ENCODE measurements around the gene KIF12. TPM values are rescaled to one million over a fixed set of nuclear protein-coding genes. Genes with fewer than 3 reads are reported as not detected.

KIF12 gene
- total and polyA plus RNA-seq, 4 donors, result 0.47 to 6.7 (median 4.8) TPM

- Histone ChIP-seq H3K9ac (ENCODE audit: insufficient read depth in 1 of 2, low read length in 2 of 2) (no peak overlapping the region), H3K4me1 (ENCODE audit: control insufficient read depth in 5 of 5, insufficient read depth in 5 of 5, low read length in 5 of 5) (no peaks in the 10 kb centered on the region), H3K9me3 (ENCODE audit: control insufficient read depth in 4 of 4, insufficient read depth in 3 of 4, low read length in 3 of 4) (peaks cover 0 to 2% (median 0%) of the 10 kb centered on the region in 4 donors), H3K36me3 (ENCODE audit: control insufficient read depth in 4 of 4, insufficient read depth in 4 of 4, low read length in 4 of 4) (peaks cover 0 to 6% (median 2%) of the 10 kb centered on the region in 4 donors), H3K4me3 (no peak overlapping the region), H3K27me3 (ENCODE audit: control insufficient read depth in 3 of 3, insufficient read depth in 3 of 3, low read length in 2 of 3) (no peaks in the 10 kb centered on the region), H3K27ac (ENCODE audit: low read depth in 1 of 2, low read length in 1 of 2) (no peak overlapping the region)
- WGBS, 2 donors, result 93 to 95% methylated on average over 12 of the region's 12 CpGs
- TF ChIP-seq CTCF (IDR thresholded peaks at IDR 0.05; ENCODE audit: control extremely low read depth, extremely low read depth), result no peak
- DNase-seq, result no peak
- no peak for ATAC-seq (ENCODE audit: insufficient read depth, low FRiP score)
These were observed 37.8 kb downstream of the KIF12 start for GRCh38 chr9:114061292-114061691.

- H3K4me1 ChIP-seq (ENCODE audit: control insufficient read depth in 5 of 5, insufficient read depth in 5 of 5, low read length in 5 of 5), result no peaks in the 10 kb centered on the region
- no peak for DNase-seq
- no peaks in the 10 kb centered on the region for H3K27me3 ChIP-seq (ENCODE audit: control insufficient read depth in 3 of 3, insufficient read depth in 3 of 3, low read length in 2 of 3)
- no peak for ATAC-seq (ENCODE audit: insufficient read depth, low FRiP score)
- WGBS, 2 donors, result 67 to 71% methylated on average over 9 of the region's 9 CpGs
- peaks cover 0 to 6% (median 2%) of the 10 kb centered on the region in 4 donors for H3K36me3 ChIP-seq (ENCODE audit: control insufficient read depth in 4 of 4, insufficient read depth in 4 of 4, low read length in 4 of 4)
- H3K4me3 ChIP-seq, result no peak overlapping the region
- H3K9ac ChIP-seq (ENCODE audit: insufficient read depth in 1 of 2, low read length in 2 of 2), result no peak overlapping the region
- H3K27ac ChIP-seq (ENCODE audit: low read depth in 1 of 2, low read length in 1 of 2), result no peak overlapping the region
- no peak for TF ChIP-seq CTCF (IDR thresholded peaks at IDR 0.05; ENCODE audit: control extremely low read depth, extremely low read depth)
- peaks cover 0 to 2% (median 0%) of the 10 kb centered on the region in 4 donors for H3K9me3 ChIP-seq (ENCODE audit: control insufficient read depth in 4 of 4, insufficient read depth in 3 of 4, low read length in 3 of 4)
These were observed 38.4 kb downstream of the KIF12 start for GRCh38 chr9:114060711-114061110.

GRCh38 chr9:114060070-114060469 is 39.0 kb downstream of the KIF12 start:
- ATAC-seq (ENCODE audit: insufficient read depth, low FRiP score), result no peak

More at GRCh38 chr9:114060070-114060469, 39.0 kb downstream of the KIF12 start:
- no peaks in the 10 kb centered on the region for H3K27me3 ChIP-seq (ENCODE audit: control insufficient read depth in 3 of 3, insufficient read depth in 3 of 3, low read length in 2 of 3)
- peaks cover 0 to 6% (median 3%) of the 10 kb centered on the region in 4 donors for H3K36me3 ChIP-seq (ENCODE audit: control insufficient read depth in 4 of 4, insufficient read depth in 4 of 4, low read length in 4 of 4)
- 80 to 88% methylated on average over 8 of the region's 8 CpGs for WGBS, 2 donors
- H3K4me3 ChIP-seq, result no peak overlapping the region
- no peaks in the 10 kb centered on the region for H3K4me1 ChIP-seq (ENCODE audit: control insufficient read depth in 5 of 5, insufficient read depth in 5 of 5, low read length in 5 of 5)
- H3K9me3 ChIP-seq (ENCODE audit: control insufficient read depth in 4 of 4, insufficient read depth in 3 of 4, low read length in 3 of 4), result peaks cover 0 to 2% (median 0%) of the 10 kb centered on the region in 4 donors
- H3K9ac ChIP-seq (ENCODE audit: insufficient read depth in 1 of 2, low read length in 2 of 2), result no peak overlapping the region
- H3K27ac ChIP-seq (ENCODE audit: low read depth in 1 of 2, low read length in 1 of 2), result no peak overlapping the region
- no peak for TF ChIP-seq CTCF (IDR thresholded peaks at IDR 0.05; ENCODE audit: control extremely low read depth, extremely low read depth)
- no peak for DNase-seq
